ES-I3 (cell line): ENCODE results near the gene RPL18.
A peak's percentile ranks its signal among the peaks of the same experiment; 100 is the strongest.
"Not testable (repeated sequence)": the region's sequence is repeated elsewhere in the genome, so short reads cannot be mapped to it uniquely, and the experiment has no call there.

Experiments
- H3K36me3 ChIP-seq: 2 replicates; pipeline ENCODE4 v1.6.1; 2013; ENCODE audit warnings: mild to moderate bottlenecking, low read length, control low read depth, moderate library complexity; ENCODE audit not compliant: insufficient read depth
- H3K4me1 ChIP-seq: 2 replicates; pipeline ENCODE4 v1.6.1; 2013; ENCODE audit warnings: mild to moderate bottlenecking, control low read depth, low read length; ENCODE audit not compliant: insufficient read depth
- H3K9ac ChIP-seq: 2 replicates; pipeline ENCODE4 v1.6.1; 2013; ENCODE audit warnings: low read depth, mild to moderate bottlenecking, low read length, moderate library complexity
- H3K9me3 ChIP-seq: 2 replicates; pipeline ENCODE4 v1.6.1; 2013; ENCODE audit warnings: mild to moderate bottlenecking, low read length, moderate library complexity; ENCODE audit not compliant: control insufficient read depth, insufficient read depth

The RPL18 gene

DNA sequence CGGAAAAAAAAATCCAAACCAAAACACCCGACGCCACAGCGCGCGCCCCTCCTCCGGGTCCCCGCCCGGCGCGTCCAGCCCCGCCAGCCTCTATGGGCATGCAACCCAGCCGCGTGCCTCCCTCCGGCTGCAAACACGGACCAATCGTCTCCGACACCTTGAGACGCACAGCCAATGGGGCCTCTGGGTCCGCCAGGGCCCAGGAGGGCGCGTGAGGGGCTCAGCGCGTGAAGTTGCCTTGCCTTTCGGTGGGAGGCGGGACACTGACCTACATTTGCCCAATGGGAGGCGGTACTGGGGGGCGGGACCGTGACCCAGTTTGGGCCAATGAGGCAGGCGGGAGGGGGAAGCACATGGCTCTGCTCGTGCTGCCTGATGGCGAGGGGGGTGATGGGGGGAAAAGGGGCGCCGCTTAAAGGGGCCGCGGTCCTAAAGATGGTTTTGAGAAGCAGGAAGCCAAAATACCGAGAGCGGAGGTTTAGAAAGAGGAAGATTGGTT, 18.5 kb upstream of the RPL18 start:
- peaks cover 6% of the 10 kb centered on the region for H3K4me1 ChIP-seq
- H3K9me3 ChIP-seq: no peaks in the 10 kb centered on the region
- H3K9ac ChIP-seq: peak overlapping the region; percentile 75
- H3K36me3 ChIP-seq: no peaks in the 10 kb centered on the region

DNA sequence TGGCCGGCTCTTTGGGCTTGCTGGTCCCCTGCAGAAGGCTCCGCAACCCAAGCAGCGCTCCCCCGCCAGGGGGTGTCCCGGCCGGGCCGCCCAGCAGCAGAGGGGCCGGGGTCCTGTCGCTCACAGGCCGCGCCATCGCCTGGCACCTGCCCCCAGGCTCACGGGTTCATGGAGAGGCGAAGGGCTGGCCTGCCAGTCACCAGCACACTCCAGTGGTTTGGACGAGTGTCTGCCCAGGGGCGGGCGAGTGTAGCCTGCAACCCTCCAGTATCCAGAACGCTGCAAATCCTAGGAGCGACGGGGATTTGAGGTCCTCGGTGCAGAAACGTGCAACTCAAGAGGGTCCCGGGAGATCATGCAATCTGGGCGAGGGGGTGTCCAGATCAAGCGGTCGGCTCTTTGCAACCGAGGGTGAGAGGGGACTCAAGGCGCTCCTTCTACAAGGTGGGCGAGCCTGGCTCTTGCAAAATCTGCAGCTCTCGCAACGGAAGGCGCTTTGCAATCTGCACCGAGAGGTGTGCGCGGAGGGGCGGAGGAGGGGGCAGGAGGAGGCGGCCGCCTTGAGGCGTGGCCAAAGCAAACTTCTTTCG, 18.0 kb upstream of the RPL18 start, which contains the start of gene DBP:
DBP (minus strand) TSS at position 521 of the 590 bp plus-strand sequence; CDS start at position 136, 385 bp downstream.
- Histone ChIP-seq H3K9me3 (no peaks in the 10 kb centered on the region), H3K36me3 (no peaks in the 10 kb centered on the region), H3K9ac (peak within 1 kb of the TSS; percentile 75), H3K4me1 (peaks cover 6% of the 10 kb centered on the region)

DNA sequence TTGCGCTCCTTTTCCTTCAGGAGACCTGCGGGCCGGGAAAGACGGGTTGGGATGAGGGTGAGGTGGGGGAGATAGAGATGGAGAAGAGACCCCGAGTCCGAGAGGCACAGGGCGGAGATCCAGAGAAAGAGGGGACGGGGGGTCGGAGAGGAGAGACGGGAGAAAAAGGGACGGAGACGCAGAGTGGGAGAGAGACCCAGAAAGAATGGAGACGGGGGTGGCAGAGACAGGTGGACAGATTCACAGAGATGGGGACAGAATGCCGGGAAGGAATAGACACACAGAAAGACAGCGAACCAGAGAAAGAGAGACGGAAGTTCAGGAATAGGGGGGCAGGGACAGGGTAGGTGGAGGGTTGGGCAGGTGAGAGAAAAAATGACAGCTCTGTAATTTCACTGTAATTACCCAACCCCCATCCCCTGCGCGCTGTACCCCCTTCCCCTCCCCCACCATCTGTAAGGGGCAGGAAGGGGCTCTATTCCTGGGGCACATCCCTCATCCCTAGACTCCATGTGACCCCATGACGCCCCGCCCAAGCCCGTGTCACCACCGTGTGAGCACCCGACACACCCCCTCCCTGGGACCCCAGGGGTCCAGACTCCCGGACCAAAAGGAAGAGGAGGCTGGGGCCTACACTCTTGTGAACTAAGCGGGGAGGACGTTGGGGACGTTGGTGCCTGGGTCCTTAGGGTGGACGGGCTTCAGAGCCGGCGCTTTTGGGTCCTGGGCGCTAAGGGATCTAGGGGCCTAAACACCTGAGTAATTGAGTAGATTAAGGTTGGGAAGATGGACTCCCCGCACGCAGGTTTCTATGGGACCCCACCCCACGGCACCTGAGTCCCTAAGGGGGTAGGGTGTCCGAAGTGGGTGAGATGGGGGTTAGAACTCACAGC, 17.2 kb upstream of the RPL18 start:
- H3K36me3 ChIP-seq: no peaks in the 10 kb centered on the region
- H3K4me1 ChIP-seq: peaks cover 6% of the 10 kb centered on the region
- H3K9me3 ChIP-seq: no peaks in the 10 kb centered on the region
- H3K9ac ChIP-seq: peak overlapping the region; percentile 75

DNA sequence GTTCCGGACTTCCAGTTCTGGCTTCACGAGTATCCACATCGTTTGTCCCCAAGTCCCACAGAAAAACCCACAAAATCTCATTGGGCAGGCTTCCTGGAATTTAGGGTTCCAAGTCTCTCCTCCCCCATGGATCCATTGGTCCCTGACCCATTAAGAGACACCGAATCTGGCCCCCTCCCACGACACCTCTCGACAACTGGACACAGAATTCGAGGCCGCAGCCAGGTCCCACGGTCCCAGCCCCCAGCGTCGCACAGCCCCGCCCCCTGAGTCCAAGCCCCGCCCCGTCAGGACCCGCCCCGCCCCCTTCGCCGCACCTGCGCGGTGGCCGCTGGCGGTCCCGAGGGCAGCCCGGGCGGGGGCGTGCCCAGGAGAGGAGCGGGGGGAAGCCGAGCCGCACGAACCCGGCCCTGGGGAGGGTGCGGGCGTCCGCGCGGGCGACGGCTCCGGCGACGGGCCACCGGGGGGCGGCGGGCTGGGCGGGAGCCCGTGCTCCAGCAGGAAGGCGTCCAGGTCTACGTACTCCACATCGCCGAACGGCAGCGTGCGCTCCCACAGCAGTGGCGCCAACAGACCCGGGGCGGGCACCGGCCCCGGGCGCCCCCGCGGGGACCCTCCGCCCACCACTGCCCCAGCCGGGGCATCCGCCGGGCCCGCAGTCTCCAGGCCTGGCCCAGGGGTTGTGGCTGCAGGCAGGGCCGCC, 16.4 kb upstream of the RPL18 start:
- no peaks in the 10 kb centered on the region for H3K36me3 ChIP-seq

DNA sequence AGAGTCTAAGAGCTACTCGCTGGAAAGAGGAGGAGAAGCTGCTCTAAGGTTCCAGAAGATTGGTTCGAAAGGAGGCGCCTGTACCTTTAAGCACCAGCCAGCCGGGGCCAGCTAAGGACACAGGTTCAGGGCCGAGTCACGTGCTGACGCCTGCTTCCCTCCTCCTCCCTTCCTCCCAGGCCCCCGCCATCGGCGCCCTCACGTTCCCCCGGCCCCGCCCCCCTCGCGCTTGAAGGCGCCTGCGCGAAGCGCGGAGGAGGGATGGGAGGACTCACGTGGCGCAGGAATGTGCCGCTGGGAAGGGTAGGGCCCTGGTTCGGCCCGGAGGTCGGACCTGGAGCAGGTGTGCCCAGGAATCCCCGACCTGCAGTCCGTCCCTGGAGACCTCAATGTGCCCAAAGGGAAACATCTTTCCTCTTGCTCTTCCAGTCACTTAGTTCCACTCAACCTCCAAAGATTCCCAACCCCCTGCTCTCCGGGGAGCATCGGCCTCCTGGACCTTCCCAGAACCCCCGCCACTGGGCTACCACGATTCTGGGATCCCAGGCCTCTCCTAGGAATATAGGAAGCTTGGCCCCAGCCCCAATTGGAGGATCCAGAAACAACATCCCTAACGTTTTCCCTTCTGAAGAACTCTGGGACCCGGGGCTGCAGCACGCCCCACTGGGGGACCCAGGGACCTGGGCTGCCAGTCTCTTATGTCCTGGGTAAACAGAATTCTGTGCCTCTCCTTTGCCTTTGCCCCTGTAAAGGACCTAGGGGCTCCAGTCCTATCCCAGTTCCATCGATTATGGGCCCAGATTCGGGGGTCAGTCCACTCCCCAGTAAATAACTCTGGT, 15.7 kb upstream of the RPL18 start:
- H3K4me1 ChIP-seq: peaks cover 6% of the 10 kb centered on the region
- no peaks in the 10 kb centered on the region for H3K36me3 ChIP-seq
- peak overlapping the region; percentile 37; the same call in 1 of the 2 replicates for H3K9ac ChIP-seq

More for the DNA sequence above, 16.4 kb upstream of the RPL18 start:
- Histone ChIP-seq H3K9me3 (no peaks in the 10 kb centered on the region), H3K9ac (peak overlapping the region; percentile 75), H3K4me1 (peaks cover 6% of the 10 kb centered on the region)

DNA sequence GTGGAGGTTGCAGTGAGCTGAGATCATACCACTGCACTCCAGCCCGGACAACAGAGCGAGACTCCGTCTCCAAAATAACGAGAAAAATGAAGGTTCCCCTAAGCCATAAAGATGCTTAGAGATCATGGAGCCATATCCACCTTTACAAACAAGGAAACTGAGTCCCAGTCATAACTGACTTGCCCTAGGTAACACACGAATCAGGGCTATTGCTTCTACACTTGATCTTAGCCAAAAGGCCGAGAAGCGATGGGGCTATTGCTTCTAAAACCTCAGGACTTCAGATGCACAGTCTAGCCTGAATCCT, 15.0 kb upstream of the RPL18 start:
- H3K9ac ChIP-seq: peak overlapping the region; percentile 14; the same call in 1 of the 2 replicates
- H3K9me3 ChIP-seq: no peaks in the 10 kb centered on the region
- peaks cover 6% of the 10 kb centered on the region for H3K4me1 ChIP-seq
- no peaks in the 10 kb centered on the region for H3K36me3 ChIP-seq

More for the DNA sequence above, 15.7 kb upstream of the RPL18 start:
- no peaks in the 10 kb centered on the region for H3K9me3 ChIP-seq

DNA sequence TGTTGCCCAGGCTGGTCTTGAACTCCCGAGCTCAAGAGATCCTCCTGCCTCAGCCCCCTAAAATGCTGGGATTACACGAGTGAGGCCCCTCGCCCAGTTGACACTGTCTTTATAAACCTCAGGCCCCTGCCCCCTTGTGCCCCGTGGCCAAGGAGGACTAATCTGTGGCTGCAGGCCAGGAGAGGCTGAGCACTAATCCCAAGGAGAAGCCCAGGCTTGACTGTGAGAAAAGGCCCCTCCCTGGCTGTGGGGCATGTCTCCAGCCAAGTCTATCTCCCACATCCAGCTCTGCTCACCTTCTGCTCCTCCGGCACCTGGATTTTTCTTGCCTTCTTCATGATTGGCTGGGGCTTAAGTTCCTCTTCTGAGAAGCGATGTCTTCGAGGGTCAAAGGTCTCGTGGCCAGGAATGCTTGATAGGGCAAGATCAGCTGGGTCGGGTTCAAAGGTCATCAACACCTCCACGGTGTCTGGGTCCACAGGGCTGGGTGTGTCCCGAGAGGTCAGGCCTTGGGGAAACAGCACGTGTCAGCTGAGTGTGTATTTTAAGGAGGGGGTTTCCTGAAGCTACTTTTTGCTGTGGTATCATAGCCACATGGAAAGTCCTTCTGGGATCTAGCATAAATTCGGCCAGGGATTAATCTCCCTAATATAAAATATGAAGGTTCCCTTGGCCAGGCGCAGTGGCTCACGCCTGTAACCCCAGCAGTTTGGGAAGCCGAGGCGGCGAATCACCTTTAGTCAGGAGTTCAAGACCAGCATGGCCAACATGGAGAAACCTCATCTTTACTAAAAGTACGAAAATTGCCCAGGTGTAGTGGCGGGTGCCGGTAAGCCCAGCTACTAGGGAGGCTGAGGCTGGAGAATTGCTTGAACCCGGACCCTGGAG, 14.4 kb upstream of the RPL18 start:
- no peaks in the 10 kb centered on the region for H3K9me3 ChIP-seq
- peaks cover 6% of the 10 kb centered on the region for H3K4me1 ChIP-seq
- H3K9ac ChIP-seq: peak overlapping the region; percentile 14; the same call in 1 of the 2 replicates
- no peaks in the 10 kb centered on the region for H3K36me3 ChIP-seq

DNA sequence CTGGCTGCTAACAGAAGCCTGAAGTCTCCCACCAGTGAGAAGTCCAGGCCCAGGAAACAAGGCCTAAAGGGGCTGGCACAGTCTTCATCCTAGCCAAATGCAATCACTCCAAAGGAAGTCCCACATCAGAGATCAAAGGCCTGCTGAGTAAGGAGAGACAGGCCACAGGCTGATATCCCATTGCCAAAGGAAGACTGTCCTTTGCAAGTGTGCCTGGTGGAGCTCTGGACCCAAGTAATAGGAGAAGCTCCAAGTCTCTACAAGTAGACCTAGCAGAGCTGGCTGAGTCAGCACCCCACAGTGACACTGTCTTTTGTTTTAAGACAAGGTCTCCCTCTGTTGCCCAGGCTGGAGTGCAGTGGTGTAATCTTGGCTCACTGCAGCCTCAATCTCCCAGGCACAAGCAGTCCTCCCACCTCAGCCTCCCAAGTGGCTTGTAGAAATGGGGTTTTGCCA, 13.7 kb upstream of the RPL18 start:
- Histone ChIP-seq H3K9me3 (no peaks in the 10 kb centered on the region), H3K9ac (no peak overlapping the region), H3K36me3 (no peaks in the 10 kb centered on the region), H3K4me1 (peaks cover 6% of the 10 kb centered on the region)

DNA sequence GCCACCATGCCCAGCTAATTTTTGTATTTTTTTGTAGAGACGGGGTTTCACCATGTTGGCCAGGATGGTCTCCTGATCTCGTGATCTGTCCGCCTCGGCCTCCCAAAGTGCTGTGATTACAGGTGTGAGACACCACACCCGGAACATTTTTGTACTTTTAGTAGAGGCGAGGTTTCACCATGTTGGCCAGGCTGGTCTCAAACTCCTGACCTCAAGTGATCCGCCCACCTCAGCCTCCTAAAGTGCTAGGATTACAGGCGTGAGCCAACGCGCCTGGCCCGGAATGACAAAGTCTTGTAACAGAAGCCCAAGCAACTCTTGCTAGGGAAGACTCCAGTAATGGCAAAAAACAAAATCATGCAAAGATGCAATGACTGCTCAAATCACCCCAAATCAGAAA, 13.3 kb upstream of the RPL18 start:
- not testable (repeated sequence) for H3K36me3 ChIP-seq, H3K9ac ChIP-seq, H3K4me1 ChIP-seq, H3K9me3 ChIP-seq

DNA sequence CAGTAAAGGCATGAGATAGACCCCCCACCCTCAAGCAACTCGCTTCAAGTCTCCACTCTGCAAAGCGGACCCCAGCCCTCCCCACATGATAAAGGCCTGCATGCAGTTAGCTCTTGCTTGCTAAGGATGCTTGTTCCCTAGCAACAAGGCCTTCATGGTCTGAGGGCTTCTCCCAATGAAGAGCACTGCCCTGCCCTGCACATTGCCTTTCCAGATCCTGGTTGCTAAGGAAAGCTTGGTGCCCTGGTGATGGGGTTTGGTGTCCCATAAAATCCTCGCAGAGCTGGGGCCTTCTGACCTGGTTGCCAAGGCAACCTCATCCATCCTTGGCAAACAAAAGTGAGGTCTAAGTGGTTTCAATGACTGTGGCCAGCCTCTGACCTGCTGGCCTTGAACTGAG, 12.2 kb upstream of the RPL18 start:
- Histone ChIP-seq H3K36me3 (no peaks in the 10 kb centered on the region), H3K9me3 (no peaks in the 10 kb centered on the region), H3K4me1 (peaks cover 6% of the 10 kb centered on the region), H3K9ac (peak overlapping the region; percentile 48)

DNA sequence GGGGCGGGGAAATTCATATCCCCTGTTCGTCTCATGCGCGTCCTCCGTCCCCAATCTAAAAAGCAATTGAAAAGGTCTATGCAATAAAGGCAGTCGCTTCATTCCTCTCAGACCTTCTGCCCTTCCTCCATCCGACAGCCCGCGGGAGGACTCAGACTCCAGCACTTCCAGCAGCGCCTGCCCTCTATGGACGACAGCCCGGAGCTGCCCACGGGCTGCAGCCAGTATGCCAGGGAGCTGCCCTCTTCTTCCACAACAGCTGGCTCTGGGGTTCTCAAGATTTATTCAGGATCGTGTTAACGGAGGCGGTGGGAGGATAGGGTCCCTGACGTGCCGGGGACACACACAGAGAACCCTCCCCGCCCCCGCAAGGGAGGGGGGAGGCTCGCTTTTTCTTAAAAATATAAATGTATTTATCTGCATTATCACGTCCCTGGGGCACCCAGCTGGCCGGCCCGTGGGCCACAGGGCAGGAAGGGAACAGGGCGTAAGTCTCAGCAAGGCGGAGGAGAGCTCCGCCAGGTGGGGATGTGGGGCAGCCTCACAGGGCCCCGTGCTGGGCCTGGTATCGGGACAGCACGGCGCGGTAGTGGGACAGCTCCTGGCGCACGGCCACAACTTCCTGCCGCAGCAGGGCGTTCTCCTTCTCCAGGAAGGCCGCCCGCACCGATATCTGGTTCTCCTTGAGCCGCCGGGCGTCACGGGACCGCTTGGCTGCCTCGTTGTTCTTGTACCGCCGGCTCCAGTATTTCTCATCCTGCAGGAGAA, 11.5 kb upstream of the RPL18 start:
- H3K9me3 ChIP-seq: no peaks in the 10 kb centered on the region
- peak overlapping the region; percentile 48 for H3K9ac ChIP-seq
- H3K36me3 ChIP-seq: no peaks in the 10 kb centered on the region
- peaks cover 6% of the 10 kb centered on the region for H3K4me1 ChIP-seq

DNA sequence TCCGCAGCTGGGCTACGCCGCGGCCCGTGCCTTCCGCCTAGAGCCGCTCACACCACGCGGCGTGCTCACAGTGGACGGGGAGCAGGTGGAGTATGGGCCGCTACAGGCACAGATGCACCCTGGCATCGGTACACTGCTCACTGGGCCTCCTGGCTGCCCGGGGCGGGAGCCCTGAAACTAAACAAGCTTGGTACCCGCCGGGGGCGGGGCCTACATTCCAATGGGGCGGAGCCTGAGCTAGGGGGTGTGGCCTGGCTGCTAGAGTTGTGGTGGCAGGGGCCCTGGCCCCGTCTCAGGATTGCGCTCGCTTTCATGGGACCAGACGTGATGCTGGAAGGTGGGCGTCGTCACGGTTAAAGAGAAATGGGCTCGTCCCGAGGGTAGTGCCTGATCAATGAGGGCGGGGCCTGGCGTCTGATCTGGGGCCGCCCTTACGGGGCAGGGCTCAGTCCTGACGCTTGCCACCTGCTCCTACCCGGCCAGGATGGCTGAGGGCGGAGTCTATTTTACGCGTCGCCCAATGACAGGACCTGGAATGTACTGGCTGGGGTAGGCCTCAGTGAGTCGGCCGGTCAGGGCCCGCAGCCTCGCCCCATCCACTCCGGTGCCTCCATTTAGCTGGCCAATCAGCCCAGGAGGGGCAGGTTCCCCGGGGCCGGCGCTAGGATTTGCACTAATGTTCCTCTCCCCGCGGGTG, 10.8 kb upstream of the RPL18 start:
- Histone ChIP-seq H3K4me1 (peaks cover 6% of the 10 kb centered on the region), H3K9ac (peak overlapping the region; percentile 48), H3K36me3 (no peaks in the 10 kb centered on the region), H3K9me3 (no peaks in the 10 kb centered on the region)
